Measurements from ENCODE around the gene ANXA5. TPM values are rescaled to one million over a fixed set of nuclear protein-coding genes. Genes with fewer than 3 reads are reported as not detected.

The ANXA5 gene
- total and polyA plus RNA-seq, 2 experiments from 2014 or later = 129 to 181 TPM

GRCh38 chr4:121739575-121739974 lies 42.8 kb upstream of the ANXA5 start:
- Mint-ChIP-seq H3K27me3 (ENCODE audit: insufficient read depth, low read depth, poor library complexity) (peaks cover 10% of the 10 kb centered on the region), H3K36me3 (ENCODE audit: low read depth) (no peaks in the 10 kb centered on the region), H3K9me3 (no peaks in the 10 kb centered on the region), H3K4me1 (peaks cover 21% of the 10 kb centered on the region), H3K4me3 (no peak overlapping the region), H3K27ac (no peak overlapping the region)
- H3F3A ChIP-seq (replicated peaks; ENCODE audit: low read depth) = no peaks in the 10 kb centered on the region
- no peak overlapping the region for H3K4me3 ChIP-seq
- no peaks in the 10 kb centered on the region for H4K20me1 ChIP-seq (replicated peaks; ENCODE audit: insufficient read depth)
- H3K27me3 ChIP-seq (ENCODE audit: insufficient read depth) = peaks cover 30% of the 10 kb centered on the region; the same call in 1 of the 2 replicates
- H3K4me2 ChIP-seq = no peak overlapping the region
- H3K36me3 ChIP-seq (ENCODE audit: insufficient read depth) = no peaks in the 10 kb centered on the region
- no peak overlapping the region for H2AFZ ChIP-seq
- no peaks in the 10 kb centered on the region for H3K9me2 ChIP-seq (ENCODE audit: insufficient read depth)
- no peak for ATAC-seq
- no peak for DNase-seq (ENCODE audit: low spot score)
- TF ChIP-seq JUNB (IDR thresholded peaks at IDR 0.05; ENCODE audit: unreplicated experiment) (no peak), EZH2phosphoT487 (IDR thresholded peaks at IDR 0.05; ENCODE audit: unreplicated experiment) (no peak), POLR2AphosphoS5 (IDR thresholded peaks at IDR 0.05; ENCODE audit: low read depth) (no peak), CREB1 (CRISPR knock-in tag; IDR thresholded peaks at IDR 0.05; ENCODE audit: low read depth) (no peak), NANOG (IDR thresholded peaks at IDR 0.05; ENCODE audit: borderline replicate concordance) (no peak), ZNF114 (CRISPR knock-in tag; IDR thresholded peaks at IDR 0.05) (no peak), STAT1 (IDR thresholded peaks at IDR 0.05; ENCODE audit: unreplicated experiment) (no peak), EZH2 (IDR thresholded peaks at IDR 0.05; ENCODE audit: low read depth, unreplicated experiment) (no peak), REST (IDR thresholded peaks at IDR 0.05; ENCODE audit: unreplicated experiment) (no peak), ZNF462 (CRISPR knock-in tag; IDR thresholded peaks at IDR 0.05) (no peak), ETS1 (IDR thresholded peaks at IDR 0.05) (no peak), CTCF (conservative IDR thresholded peaks at IDR 0.05; ENCODE audit: low read depth in 2 of 2) (no peak), ZNF331 (CRISPR knock-in tag; IDR thresholded peaks at IDR 0.05; ENCODE audit: low read depth) (no peak)
- H3K27ac ChIP-seq (ENCODE audit: low read depth) = no peak overlapping the region
- peaks cover 16% of the 10 kb centered on the region for H3K4me1 ChIP-seq (ENCODE audit: insufficient read depth)
- H3K79me2 ChIP-seq (replicated peaks; ENCODE audit: insufficient read depth) = no peaks in the 10 kb centered on the region
